Measurements from ENCODE around the gene RALGDS.
"Not testable (repeated sequence)": the region's sequence is repeated elsewhere in the genome, so short reads cannot be mapped to it uniquely, and the experiment has no call there.

Gene RALGDS

GRCh38 chr9:133103987-133104505 lies 17.0 kb downstream of the RALGDS start:
- no peak for DNase-seq

DNA sequence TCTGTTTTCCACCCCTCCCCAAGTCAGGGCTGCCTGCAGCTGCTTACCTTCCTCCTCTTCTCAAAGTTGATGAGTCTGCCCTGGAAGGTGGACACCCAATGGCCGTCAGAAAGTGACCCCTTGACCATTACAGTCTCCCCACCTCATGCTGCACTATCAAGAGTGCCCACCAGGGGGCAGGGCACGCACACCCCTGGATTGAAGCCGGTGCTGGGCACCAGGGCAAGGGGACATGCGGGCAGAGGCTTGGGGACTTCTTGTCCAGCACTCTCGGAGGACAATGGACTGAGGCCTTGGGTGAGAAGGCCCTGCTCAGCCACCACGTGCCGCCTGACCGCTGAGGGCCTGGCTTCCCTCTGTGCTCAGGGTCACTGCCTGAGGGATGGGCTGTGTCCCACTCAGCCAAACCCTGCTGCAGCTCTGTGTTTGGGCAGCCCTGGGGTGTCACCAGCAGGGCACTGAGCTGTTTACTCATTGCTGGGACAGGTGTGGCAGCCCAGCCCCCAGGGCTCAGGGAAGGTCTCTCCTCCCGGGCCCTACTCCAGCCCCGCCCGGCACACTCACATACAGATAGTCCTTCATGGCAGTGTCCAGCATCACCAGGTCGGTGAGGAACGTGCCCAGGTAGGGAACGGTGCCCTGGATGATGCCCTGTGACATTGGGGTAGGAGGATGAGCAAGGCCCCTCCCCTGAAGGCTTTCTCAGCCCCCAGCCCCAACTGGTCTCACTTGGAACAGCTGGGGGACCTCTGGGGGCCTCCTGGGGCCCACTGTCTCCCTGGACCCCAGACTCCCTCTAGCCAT lies 17.7 kb downstream of the RALGDS start:
- DNase-seq: peak; percentile 25 to 49 (median 44)

DNA sequence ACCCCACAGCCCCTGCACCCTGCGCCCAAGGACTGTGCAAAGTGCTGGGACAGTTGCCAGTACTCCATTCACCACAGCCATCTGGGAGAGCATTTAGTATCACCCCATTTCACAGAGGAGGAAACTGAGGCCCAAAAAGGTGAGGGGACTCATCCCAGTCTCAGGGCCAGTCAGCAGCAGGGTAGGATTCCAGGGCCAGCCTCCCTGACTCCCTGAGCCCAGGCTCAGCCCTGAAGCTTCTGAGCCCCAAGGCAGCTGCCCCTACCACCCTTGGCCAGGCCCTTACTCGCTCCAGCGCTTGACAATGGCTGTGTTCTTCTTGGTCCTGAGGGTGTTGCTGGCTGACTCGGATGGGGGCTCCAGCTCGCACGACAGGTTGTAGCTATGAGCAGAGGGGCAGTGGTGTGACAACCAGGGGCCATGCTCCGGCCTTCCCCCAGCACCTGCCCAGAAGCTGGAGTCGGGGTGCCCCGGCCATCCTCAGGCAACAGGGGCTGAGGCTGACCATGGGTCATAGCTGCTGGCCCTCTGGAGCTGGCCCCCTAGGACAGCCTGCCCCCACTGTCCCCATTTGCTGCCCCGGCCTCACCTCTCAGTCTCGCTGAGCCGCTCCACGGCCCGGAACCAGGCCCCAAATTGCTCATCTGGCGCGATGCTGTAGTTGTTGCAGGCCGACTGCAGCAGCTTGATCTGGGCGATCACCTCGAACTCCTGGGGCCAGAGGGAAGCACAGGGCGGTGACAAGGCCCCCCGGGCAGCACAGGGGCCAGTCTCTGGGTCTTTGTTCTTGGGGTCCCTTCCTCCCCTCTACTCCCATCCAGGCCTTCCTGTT lies 18.6 kb downstream of the RALGDS start:
- no peak for DNase-seq

DNA sequence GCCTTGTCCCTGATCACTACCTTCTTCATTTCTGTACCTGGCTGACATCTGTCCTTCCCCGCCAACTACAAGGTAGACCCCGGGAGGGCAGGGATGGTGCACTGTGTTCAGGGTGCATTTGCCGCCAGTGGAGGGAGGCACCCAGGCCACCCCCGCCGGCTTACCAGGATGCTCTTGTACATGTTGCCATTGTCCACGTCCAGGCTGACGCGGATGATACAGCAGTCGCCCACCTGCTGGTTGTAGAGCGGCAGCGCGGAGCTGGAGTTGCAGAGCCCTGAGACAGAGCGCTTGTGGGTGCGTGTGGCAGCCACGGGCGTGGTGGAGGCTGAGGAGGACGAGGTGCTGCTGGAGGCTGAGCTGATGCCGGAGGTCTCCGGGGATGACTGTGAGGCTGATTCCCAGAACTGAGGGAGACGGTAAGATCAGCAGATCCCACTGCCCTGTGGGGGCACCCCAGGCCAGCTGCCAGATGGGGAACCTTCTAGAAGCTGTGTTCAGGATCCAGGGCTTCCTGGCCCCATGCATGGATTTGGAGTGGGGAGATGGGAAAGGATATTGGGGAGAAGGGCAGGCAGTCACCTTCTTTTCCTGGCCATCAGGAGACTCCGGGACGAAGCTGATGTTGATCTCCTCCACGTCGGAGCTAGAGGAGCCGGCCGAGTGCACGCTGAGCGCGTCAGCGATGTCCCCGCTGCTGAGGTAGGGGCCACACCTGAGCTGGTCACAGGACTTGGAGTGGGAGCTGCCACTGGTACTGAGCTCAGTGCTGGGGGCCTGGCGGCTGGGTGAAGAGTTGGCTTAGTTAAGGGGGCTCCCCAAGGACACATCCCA lies 19.5 kb downstream of the RALGDS start:
- DNase-seq: no peak

- no peak for DNase-seq
Measured at GRCh38 chr9:133100506-133101355, 20.3 kb downstream of the RALGDS start.

GRCh38 chr9:133099726-133100505 lies 21.1 kb downstream of the RALGDS start:
- no peak for DNase-seq

- no peak for DNase-seq
Measured at GRCh38 chr9:133098871-133099270, 22.2 kb downstream of the RALGDS start.

- no peak for DNase-seq
Measured at GRCh38 chr9:133098104-133098754, 22.8 kb downstream of the RALGDS start.

GRCh38 chr9:133094842-133095393 lies 26.1 kb downstream of the RALGDS start:
- DNase-seq: no peak

DNA sequence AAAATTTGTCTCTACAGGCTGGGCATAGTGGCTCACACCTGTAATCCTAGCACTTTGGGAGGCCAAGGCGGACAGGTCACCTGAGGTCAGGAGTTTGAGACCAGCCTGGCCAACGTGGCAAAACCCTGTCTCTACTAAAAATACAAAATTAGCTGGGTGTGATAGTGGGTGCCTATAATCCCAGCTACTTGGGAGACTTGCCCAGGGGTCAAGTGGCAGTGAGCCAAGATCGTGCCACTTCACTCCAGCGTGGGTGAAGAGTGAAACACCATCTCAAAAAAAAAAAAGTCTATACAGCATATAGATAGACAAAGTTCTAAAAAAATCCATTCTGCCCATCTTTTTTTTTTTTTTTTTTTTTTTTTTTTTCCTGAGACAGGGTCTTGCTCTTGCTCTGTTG lies 26.7 kb downstream of the RALGDS start:
- DNase-seq: not testable (repeated sequence)

- no peak for DNase-seq
Measured at GRCh38 chr9:133090752-133091385, 30.2 kb downstream of the RALGDS start.

- no peak for DNase-seq
Measured at GRCh38 chr9:133090187-133090586, 30.9 kb downstream of the RALGDS start.

GRCh38 chr9:133089271-133089671 lies 31.8 kb downstream of the RALGDS start:
- no peak for DNase-seq

GRCh38 chr9:133088756-133089155 lies 32.3 kb downstream of the RALGDS start:
- DNase-seq: no peak

GRCh38 chr9:133088146-133088750 lies 32.8 kb downstream of the RALGDS start:
- DNase-seq: no peak

GRCh38 chr9:133087429-133088145 lies 33.5 kb downstream of the RALGDS start:
- DNase-seq: no peak

DNA sequence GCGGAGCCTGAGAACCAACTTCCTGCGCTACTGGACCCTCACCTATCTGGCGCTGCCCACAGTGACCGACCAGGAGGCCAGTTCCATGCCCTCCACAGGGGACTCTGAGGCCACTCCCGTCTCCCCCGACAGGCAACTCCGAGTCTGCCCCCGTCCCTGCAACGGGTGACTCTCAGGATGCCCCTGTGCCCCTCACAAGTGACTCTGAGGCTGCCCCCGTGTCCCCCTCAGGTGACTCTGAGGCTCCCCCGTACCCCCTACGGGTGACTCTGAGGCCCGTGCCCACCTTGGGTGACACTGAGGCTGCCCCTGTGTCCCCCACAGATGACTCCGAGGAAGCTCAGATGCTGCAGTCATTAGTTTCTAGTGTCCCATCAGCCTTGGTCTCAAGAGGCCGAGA lies 34.1 kb downstream of the RALGDS start:
- DNase-seq: no peak

DNA sequence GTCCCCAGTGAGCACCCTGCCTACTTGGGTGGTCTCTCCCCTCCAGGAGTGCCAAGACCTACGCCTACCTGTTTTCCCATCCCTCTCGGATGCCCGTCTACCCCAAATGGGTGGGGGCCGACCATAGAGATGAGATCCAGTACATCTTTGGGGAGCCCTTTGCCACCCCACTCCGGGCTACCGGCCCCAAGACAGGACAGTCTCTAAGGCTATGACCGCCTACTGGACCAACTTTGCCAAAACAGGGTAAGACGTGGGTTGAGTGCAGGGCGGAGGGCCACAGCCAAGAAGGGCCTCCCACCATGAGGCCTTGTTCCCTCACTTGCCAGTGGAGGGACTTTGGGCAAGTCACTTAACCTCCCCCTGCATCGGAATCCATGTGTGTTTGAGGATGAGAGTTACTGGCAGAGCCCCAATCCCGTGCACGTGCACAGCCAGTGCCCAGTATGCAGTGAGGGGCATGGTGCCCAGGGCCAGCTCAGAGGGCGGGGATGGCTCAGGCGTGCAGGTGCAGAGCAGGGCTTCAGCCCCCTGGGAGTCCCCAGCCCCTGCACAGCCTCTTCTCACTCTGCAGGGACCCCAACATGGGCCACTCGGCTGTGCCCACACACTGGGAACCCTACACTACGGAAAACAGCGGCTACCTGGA lies 34.7 kb downstream of the RALGDS start:
- DNase-seq: not testable (repeated sequence)
